ENCODE results near the gene KSR1. TPM values are rescaled to one million over a fixed set of nuclear protein-coding genes. Genes with fewer than 3 reads are reported as not detected.
A peak's percentile ranks its signal among the peaks of the same experiment; 100 is the strongest.

KSR1 gene
- total RNA-seq, 4 donors from 2014 or later, result 10.0 to 15.2 (median 13.9) TPM

GRCh38 chr17:27533874-27534815, 77.9 kb downstream of the KSR1 start:
- no peaks in the 10 kb centered on the region for H3K9me3 ChIP-seq
- H3K4me1 ChIP-seq, result peaks cover 0 to 44% (median 12%) of the 10 kb centered on the region in 3 donors
- H3K27ac ChIP-seq, result peak overlapping the region in 2 of 4 donors; percentile 30 to 48
- TF ChIP-seq POLR2A (IDR thresholded peaks at IDR 0.05), result no peak
- no peak for TF ChIP-seq POLR2AphosphoS5 (IDR thresholded peaks at IDR 0.05)
- no peak for TF ChIP-seq EP300 (IDR thresholded peaks at IDR 0.05)
- no peak for TF ChIP-seq CTCF (IDR thresholded peaks at IDR 0.05)
- H3K4me3 ChIP-seq, result no peak overlapping the region
- no peaks in the 10 kb centered on the region for H3K27me3 ChIP-seq
- ATAC-seq, result peak; percentile 54
- H3K36me3 ChIP-seq, result no peaks in the 10 kb centered on the region
- 79 to 89% methylated on average over 5 to 11 of the region's 14 CpGs for WGBS, 2 donors (ENCODE audit: low coverage in 1 of 2)

GRCh38 chr17:27535178-27535928, 79.1 kb downstream of the KSR1 start:
- ATAC-seq, result no peak
- TF ChIP-seq POLR2A (IDR thresholded peaks at IDR 0.05) (no peak), EP300 (IDR thresholded peaks at IDR 0.05) (no peak), POLR2AphosphoS5 (IDR thresholded peaks at IDR 0.05) (no peak), CTCF (IDR thresholded peaks at IDR 0.05) (no peak)
- Histone ChIP-seq H3K4me1 (peaks cover 0 to 53% (median 15%) of the 10 kb centered on the region in 3 donors), H3K27ac (peak overlapping the region in 1 of 4 donors; percentile 30), H3K4me3 (no peak overlapping the region), H3K9me3 (no peaks in the 10 kb centered on the region), H3K27me3 (no peaks in the 10 kb centered on the region), H3K36me3 (no peaks in the 10 kb centered on the region)
- 36 to 87% methylated on average over 3 to 5 of the region's 12 CpGs for WGBS, 2 donors (ENCODE audit: low coverage in 1 of 2)

- no peak for TF ChIP-seq POLR2AphosphoS5 (IDR thresholded peaks at IDR 0.05)
- TF ChIP-seq EP300 (IDR thresholded peaks at IDR 0.05), result no peak
- TF ChIP-seq CTCF (IDR thresholded peaks at IDR 0.05), result no peak
- TF ChIP-seq POLR2A (IDR thresholded peaks at IDR 0.05), result no peak
- H3K27ac ChIP-seq, result peak overlapping the region in 1 of 4 donors; percentile 30
- no peaks in the 10 kb centered on the region for H3K27me3 ChIP-seq
- no peaks in the 10 kb centered on the region for H3K9me3 ChIP-seq
- ATAC-seq, result no peak
- no peaks in the 10 kb centered on the region for H3K36me3 ChIP-seq
- H3K4me1 ChIP-seq, result peaks cover 0 to 54% (median 13%) of the 10 kb centered on the region in 3 donors
- 93 to 100% methylated on average over 4 of the region's 7 CpGs for WGBS, 2 donors (ENCODE audit: low coverage in 1 of 2)
- no peak overlapping the region for H3K4me3 ChIP-seq
Measured at GRCh38 chr17:27535975-27536374, 79.7 kb downstream of the KSR1 start.

- H3K36me3 ChIP-seq, result no peaks in the 10 kb centered on the region
- no peak for ATAC-seq
- H3K4me3 ChIP-seq, result no peak overlapping the region
- no peaks in the 10 kb centered on the region for H3K27me3 ChIP-seq
- H3K4me1 ChIP-seq, result peaks cover 0 to 60% (median 13%) of the 10 kb centered on the region in 3 donors
- TF ChIP-seq POLR2AphosphoS5 (IDR thresholded peaks at IDR 0.05) (no peak), CTCF (IDR thresholded peaks at IDR 0.05) (no peak), POLR2A (IDR thresholded peaks at IDR 0.05) (no peak), EP300 (IDR thresholded peaks at IDR 0.05) (no peak)
- H3K9me3 ChIP-seq, result no peaks in the 10 kb centered on the region
- WGBS, 2 donors (ENCODE audit: low coverage in 1 of 2), result 96 to 100% methylated on average over 3 of the region's 3 CpGs
- H3K27ac ChIP-seq, result no peak overlapping the region
Measured at GRCh38 chr17:27536781-27537180, 80.5 kb downstream of the KSR1 start.
